A673 (cell line): ENCODE measurements around the gene MGAT4A.

Experiments
- EZH2 ChIP-seq: fragments of 200-600 bp; sonication (generic); IDR thresholded peaks from 2 replicates; pipeline ENCODE4 v1.6.1; 2017; ENCODE audit warnings: borderline replicate concordance, low read depth, mild to moderate bottlenecking, mixed read lengths, antibody characterized with exemption, low read length; ENCODE audit not compliant: poor library complexity, severe bottlenecking
- TF ChIP-seq, protein P1 (sequence below): fragments of 300-800, 200-600 bp; sonication (generic); conservative IDR thresholded peaks from 2 replicates; pipeline ENCODE4 v1.5.1; 2017; ENCODE audit warnings: low read depth, mild to moderate bottlenecking, antibody characterized with exemption, low read length, moderate library complexity, mixed read lengths

DNA sequence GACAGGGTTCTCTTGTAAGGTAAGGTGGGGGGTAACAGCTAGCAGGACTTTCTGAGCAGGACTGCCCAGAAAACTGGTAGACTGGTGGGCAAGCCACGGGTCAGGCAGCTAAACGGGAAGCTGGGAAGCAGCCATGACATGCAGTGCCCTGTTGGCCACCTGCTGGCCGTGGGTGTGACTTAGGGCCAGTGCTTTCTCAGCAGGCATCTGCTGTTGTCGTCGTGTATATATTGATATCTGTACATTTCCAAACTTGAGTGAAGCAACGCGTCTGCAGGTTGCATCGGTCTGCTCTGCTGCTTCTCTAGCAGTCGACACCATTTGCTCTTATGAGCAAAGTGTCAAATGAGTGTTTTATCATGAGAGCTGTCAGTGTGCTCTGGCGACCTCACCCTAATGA lies 153.6 kb downstream of the MGAT4A start:
- TF ChIP-seq, protein P1, sequence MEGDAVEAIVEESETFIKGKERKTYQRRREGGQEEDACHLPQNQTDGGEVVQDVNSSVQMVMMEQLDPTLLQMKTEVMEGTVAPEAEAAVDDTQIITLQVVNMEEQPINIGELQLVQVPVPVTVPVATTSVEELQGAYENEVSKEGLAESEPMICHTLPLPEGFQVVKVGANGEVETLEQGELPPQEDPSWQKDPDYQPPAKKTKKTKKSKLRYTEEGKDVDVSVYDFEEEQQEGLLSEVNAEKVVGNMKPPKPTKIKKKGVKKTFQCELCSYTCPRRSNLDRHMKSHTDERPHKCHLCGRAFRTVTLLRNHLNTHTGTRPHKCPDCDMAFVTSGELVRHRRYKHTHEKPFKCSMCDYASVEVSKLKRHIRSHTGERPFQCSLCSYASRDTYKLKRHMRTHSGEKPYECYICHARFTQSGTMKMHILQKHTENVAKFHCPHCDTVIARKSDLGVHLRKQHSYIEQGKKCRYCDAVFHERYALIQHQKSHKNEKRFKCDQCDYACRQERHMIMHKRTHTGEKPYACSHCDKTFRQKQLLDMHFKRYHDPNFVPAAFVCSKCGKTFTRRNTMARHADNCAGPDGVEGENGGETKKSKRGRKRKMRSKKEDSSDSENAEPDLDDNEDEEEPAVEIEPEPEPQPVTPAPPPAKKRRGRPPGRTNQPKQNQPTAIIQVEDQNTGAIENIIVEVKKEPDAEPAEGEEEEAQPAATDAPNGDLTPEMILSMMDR, result 0 out of 2 replicates have a peak, but pooled peaks have one; percentile 11
- no peak for TF ChIP-seq EZH2
